Spleen (tissue), 7 donors: Measurements from ENCODE around the gene CD48.

ENCODE experiments used
- CTCF ChIP-seq, 11 experiments: fragments of 200-600 bp in 7 of 11; fragments of 450-650 bp in 4 of 11; sonication (generic) in 4 of 11; IDR thresholded peaks in 8 of 11; conservative IDR thresholded peaks in 3 of 11; 1 replicate in 7 of 11; 2 replicates in 4 of 11; pipeline versions ENCODE4 v1.4.0 to v1.8.0; 2016 to 2021; ENCODE audit warnings: antibody characterized with exemption in 11 of 11, inconsistent platforms in 4 of 11, mild to moderate bottlenecking in 1 of 11
- POLR2A ChIP-seq, 3 donors: fragments of 450-650 bp; IDR thresholded peaks; one replicate each; pipeline ENCODE4 v1.5.1; 2017; ENCODE audit warnings: antibody characterized with exemption in 3 of 3, mild to moderate bottlenecking in 1 of 3
- POLR2AphosphoS5 ChIP-seq, 3 donors: sonication (generic); formaldehyde crosslinking; IDR thresholded peaks; one replicate each; pipeline ENCODE4 v1.5.1; 2017; ENCODE audit warnings: antibody characterized with exemption in 3 of 3
- donor health status: DM: no; HTN: no; CAD: no; lungs with moderate emphysema.
- donor health status: DM: no; HTN: no; CAD: no.
- donor health status: DM: no; HTN: no; CAD: no.

GRCh38 chr1:160656737-160657136, 54.9 kb downstream of the CD48 start:
- TF ChIP-seq CTCF (IDR thresholded peaks at IDR 0.05 in 8 of 11, conservative IDR thresholded peaks at IDR 0.05 in 3 of 11) (no peak), POLR2AphosphoS5 (IDR thresholded peaks at IDR 0.05) (no peak), POLR2A (IDR thresholded peaks at IDR 0.05) (no peak)
